IMR-90 (cell line): ENCODE results near the gene ARAP2. TPM values are rescaled to one million over a fixed set of nuclear protein-coding genes. Genes with fewer than 3 reads are reported as not detected.

ENCODE experiments used
- ATAC-seq: fragments of 200-7000 bp; cut with Tn5 transposase; 2 replicates; pipeline ENCODE4 v1.9.1; 2020; ENCODE audit warnings: low read depth, mild to moderate bottlenecking, moderate library complexity
- BruUV-seq: library from RNA; stranded (reverse); fragments of 400-500 nt; replicated peaks from 2 replicates; lab custom pipeline; 2021; lab: Mats Ljungman, UMichigan
- CTCF ChIA-PET: fragments of 300-600 bp; formaldehyde crosslinking; extraction: SDS; loops from one replicate; lab custom pipeline; 2021; ENCODE audit warnings: antibody characterized with exemption; lab: Yijun Ruan, JAX
- POLR2A ChIA-PET: fragments of 300-600 bp; sonication (Branson Sonifier 250); formaldehyde crosslinking; loops from one replicate; lab custom pipeline; 2022; ENCODE audit warnings: antibody characterized with exemption; ENCODE audit not compliant: unreplicated experiment; lab: Charles Lee
- DNase-seq: peaks from one replicate; pipeline ENCODE4 v3.0.0; 2013
- H2AFZ ChIP-seq: replicated peaks from 2 replicates; pipeline ENCODE3; 2013; ENCODE audit warnings: low read length, mild to moderate bottlenecking; ENCODE audit not compliant: poor library complexity
- H2AK5ac ChIP-seq: 2 replicates; pipeline ENCODE4 v1.6.1; 2013; ENCODE audit warnings: low read depth, low read length, inconsistent platforms
- H2AK9ac ChIP-seq: replicated peaks from 2 replicates; pipeline ENCODE3; 2013; ENCODE audit warnings: mild to moderate bottlenecking, low read depth, low read length, moderate library complexity; ENCODE audit not compliant: poor library complexity
- H2BK120ac ChIP-seq: 2 replicates; pipeline ENCODE4 v1.6.1; 2013; ENCODE audit warnings: low read depth, low read length, inconsistent platforms
- H2BK15ac ChIP-seq: 3 replicates; pipeline ENCODE4 v1.6.1; 2013; ENCODE audit warnings: low read depth, low read length, inconsistent platforms
- H2BK20ac ChIP-seq: 2 replicates; pipeline ENCODE4 v1.6.1; 2013; ENCODE audit warnings: low read depth, mild to moderate bottlenecking, inconsistent platforms, low read length, moderate library complexity
- H2BK5ac ChIP-seq: 2 replicates; pipeline ENCODE4 v1.6.1; 2013; ENCODE audit warnings: mild to moderate bottlenecking, low read depth, low read length, inconsistent platforms; ENCODE audit not compliant: poor library complexity, severe bottlenecking
- H3K14ac ChIP-seq: replicated peaks from 2 replicates; pipeline ENCODE4 v1.6.1; 2013; ENCODE audit warnings: low read depth, low read length, inconsistent platforms
- H3K18ac ChIP-seq: 2 replicates; pipeline ENCODE4 v1.6.1; 2013; ENCODE audit warnings: low read depth, low read length, control low read depth
- H3K23ac ChIP-seq: 2 replicates; pipeline ENCODE4 v1.6.1; 2013; ENCODE audit warnings: low read depth, low read length, inconsistent platforms
- H3K27ac ChIP-seq: 2 replicates; pipeline ENCODE4 v1.5.1; 2013; ENCODE audit warnings: mild to moderate bottlenecking, control low read depth, low read length; ENCODE audit not compliant: insufficient read depth
- H3K27me3 ChIP-seq: 2 replicates; pipeline ENCODE4 v1.6.1; 2013; ENCODE audit warnings: low read length; ENCODE audit not compliant: control insufficient read depth, insufficient read depth
- H3K36me3 ChIP-seq: 2 replicates; pipeline ENCODE4 v1.6.1; 2013; ENCODE audit warnings: low read length, mixed read lengths; ENCODE audit not compliant: control insufficient read depth, insufficient read depth
- H3K4ac ChIP-seq: 2 replicates; pipeline ENCODE4 v1.6.1; 2013; ENCODE audit warnings: low read depth, low read length, inconsistent platforms
- H3K4me1 ChIP-seq: 2 replicates; pipeline ENCODE4 v1.6.1; 2013; ENCODE audit warnings: low read length, mixed read lengths; ENCODE audit not compliant: control insufficient read depth, insufficient read depth
- H3K4me2 ChIP-seq: 2 replicates; pipeline ENCODE4 v1.6.1; 2013; ENCODE audit warnings: low read depth, mild to moderate bottlenecking, control low read depth, low read length, moderate library complexity
- H3K4me3 ChIP-seq: 2 replicates; pipeline ENCODE4 v1.5.1; 2013; ENCODE audit warnings: low read depth, mild to moderate bottlenecking, control low read depth, low read length, moderate library complexity; ENCODE audit not compliant: insufficient read depth
- H3K56ac ChIP-seq: 2 replicates; pipeline ENCODE4 v1.6.1; 2013; ENCODE audit warnings: low read length, inconsistent platforms; ENCODE audit not compliant: insufficient read depth; ENCODE audit errors: extremely low read depth
- H3K79me1 ChIP-seq, 2 experiments: 2 replicates each; pipeline ENCODE4 v1.6.1; 2013; ENCODE audit warnings: low read length in 2 of 2, inconsistent platforms in 1 of 2, low read depth in 1 of 2
- H3K9ac ChIP-seq: 2 replicates; pipeline ENCODE4 v1.6.1; 2013; ENCODE audit warnings: low read depth, low read length, control low read depth
- H3K9me1 ChIP-seq: 2 replicates; pipeline ENCODE4 v1.6.1; 2013; ENCODE audit warnings: low read length, inconsistent platforms; ENCODE audit not compliant: insufficient read depth
- H3K9me3 ChIP-seq: 2 replicates; pipeline ENCODE4 v1.6.1; 2013; ENCODE audit warnings: low read length; ENCODE audit not compliant: control insufficient read depth, insufficient read depth
- H4K20me1 ChIP-seq: 2 replicates; pipeline ENCODE4 v1.6.1; 2013; ENCODE audit warnings: low read length, inconsistent platforms; ENCODE audit not compliant: insufficient read depth
- H4K5ac ChIP-seq: 2 replicates; pipeline ENCODE4 v1.6.1; 2013; ENCODE audit warnings: mild to moderate bottlenecking, low read depth, low read length, control low read depth
- H4K8ac ChIP-seq, 2 experiments: 2 replicates each; pipeline ENCODE4 v1.6.1; 2013; ENCODE audit warnings: low read depth in 2 of 2, low read length in 2 of 2, control low read depth in 1 of 2, inconsistent platforms in 1 of 2
- H4K91ac ChIP-seq: 2 replicates; pipeline ENCODE4 v1.6.1; 2013; ENCODE audit warnings: low read depth, low read length, inconsistent platforms; ENCODE audit not compliant: insufficient read depth
- BHLHE40 ChIP-seq: fragments of 150-350 bp; IDR thresholded peaks from 2 replicates; pipeline ENCODE4 v1.6.1; 2016; ENCODE audit warnings: mild to moderate bottlenecking, low read depth, low read length
- CEBPB ChIP-seq: IDR thresholded peaks from 2 replicates; pipeline ENCODE4 v1.6.1; 2012; ENCODE audit warnings: low read depth, low read length, improper control_type of control experiment
- CHD1 ChIP-seq: IDR thresholded peaks from 2 replicates; pipeline ENCODE4 v1.6.1; 2012; ENCODE audit warnings: low read depth, low read length, improper control_type of control experiment
- CTCF ChIP-seq: conservative IDR thresholded peaks from 2 replicates; pipeline ENCODE4 v1.5.1; 2012; ENCODE audit warnings: mild to moderate bottlenecking, low read depth, low read length, improper control_type of control experiment
- FOS ChIP-seq: fragments of 150-350 bp; IDR thresholded peaks from 2 replicates; pipeline ENCODE4 v1.6.1; 2016; ENCODE audit warnings: low read depth, low read length
- MAFK ChIP-seq: IDR thresholded peaks from 2 replicates; pipeline ENCODE4 v1.6.1; 2012; ENCODE audit warnings: low read depth, low read length, improper control_type of control experiment
- MAZ ChIP-seq: IDR thresholded peaks from 2 replicates; pipeline ENCODE4 v1.6.1; 2012; ENCODE audit warnings: low read depth, mild to moderate bottlenecking, low read length, improper control_type of control experiment, moderate library complexity, borderline replicate concordance
- MXI1 ChIP-seq: IDR thresholded peaks from 2 replicates; pipeline ENCODE4 v1.6.1; 2012; ENCODE audit warnings: low read depth, mild to moderate bottlenecking, low read length, moderate library complexity, borderline replicate concordance
- NFE2L2 ChIP-seq: fragments of 150-350 bp; IDR thresholded peaks from 2 replicates; pipeline ENCODE4 v1.6.1; 2016; ENCODE audit warnings: low read depth, mild to moderate bottlenecking, low read length
- POLR2A ChIP-seq: IDR thresholded peaks from 2 replicates; pipeline ENCODE4 v1.6.1; 2012; ENCODE audit warnings: mild to moderate bottlenecking, low read depth, low read length
- RCOR1 ChIP-seq: IDR thresholded peaks from 2 replicates; pipeline ENCODE4 v1.6.1; 2012; ENCODE audit warnings: mild to moderate bottlenecking, low read length, improper control_type of control experiment; ENCODE audit not compliant: insufficient replicate concordance
- RFX5 ChIP-seq: IDR thresholded peaks from 2 replicates; pipeline ENCODE4 v1.8.0; 2012; ENCODE audit warnings: low read depth, mild to moderate bottlenecking, low read length, moderate library complexity
- USF2 ChIP-seq: fragments of 150-350 bp; IDR thresholded peaks from 2 replicates; pipeline ENCODE4 v1.6.1; 2017; ENCODE audit warnings: mild to moderate bottlenecking, antibody characterized with exemption, low read length, low read depth
- WGBS, 2 experiments: methylation state at CpG; one replicate each; pipeline versions ENCODE4 v1.1.5 to v1.1.7; 2013; ENCODE audit warnings: missing lambda C conversion rate in 2 of 2; ENCODE audit not compliant: insufficient read length in 1 of 2; ENCODE audit errors: extremely low coverage in 2 of 2; 5-methylcytosine and 5-hydroxymethylcytosine counted together
- dilution Hi-C: fragments of 300-500 bp; cut with HindIII; formaldehyde crosslinking; loops from one replicate; pipeline ENCODE4 v1.14.3; 2018; ENCODE audit warnings: low sequenced_read_pairs; ENCODE audit not compliant: unreplicated experiment
- in situ Hi-C: fragments of 300-500 bp; cut with MboI; formaldehyde crosslinking; loops from 3 replicates; pipeline ENCODE4 v1.14.3; 2019; ENCODE audit warnings: low sequenced_read_pairs, inconsistent platforms, mixed read lengths
- intact Hi-C: fragments of 100-400 bp; cut with micrococcal nuclease; formaldehyde crosslinking; loops from 2 replicates; pipeline ENCODE4 v1.10.0; 2022
- polyA plus RNA-seq, 3 experiments: library from polyadenylated mRNA; depleted of rRNA; stranded (reverse); fragments of >200 nt; gene quantifications; 2 replicates each; pipeline ENCODE4 v1.2.3, GENCODE V29; 2012; ENCODE audit warnings: low replicate concordance in 1 of 3
- total RNA-seq: library from RNA; depleted of rRNA; stranded (reverse); fragments of >200 nt; gene quantifications from 2 replicates; pipeline ENCODE4 v1.2.3, GENCODE V29; 2012

ARAP2 gene
- total and polyA plus RNA-seq, 2 of the 4 experiments (the other 2 are of a cell fraction), result 0.32 to 1.8 TPM

- TF ChIP-seq RFX5 (no peak), FOS (no peak), USF2 (no peak), CEBPB (no peak), MAZ (no peak), MAFK (no peak), POLR2A (no peak), CTCF (no peak), RCOR1 (no peak), CHD1 (no peak), BHLHE40 (no peak), NFE2L2 (no peak), MXI1 (no peak)
- H2BK20ac ChIP-seq, result no peak overlapping the region
- no peak overlapping the region for H2AK5ac ChIP-seq
- H3K18ac ChIP-seq, result no peak overlapping the region
- no peak overlapping the region for H3K4me2 ChIP-seq
- no peak overlapping the region for H2BK5ac ChIP-seq
- no peak overlapping the region for H2AK9ac ChIP-seq
- no peak overlapping the region for H4K5ac ChIP-seq
- dilution Hi-C loops, result no loop called here
- no peak overlapping the region for H2AFZ ChIP-seq
- intact Hi-C loops, result no loop called here
- H3K4me3 ChIP-seq, result no peak overlapping the region
- no peaks in the 10 kb centered on the region for H4K20me1 ChIP-seq
- no peaks in the 10 kb centered on the region for H3K9me3 ChIP-seq
- H3K23ac ChIP-seq, result no peak overlapping the region
- WGBS, 2 experiments, result no CpG with 5 or more reads among the region's 3 CpGs
- no peak overlapping the region for H3K9ac ChIP-seq
- no peak overlapping the region for H2BK15ac ChIP-seq
- in situ Hi-C loops, result no loop called here
- no peak overlapping the region for H3K4ac ChIP-seq
- H3K14ac ChIP-seq, result no peak overlapping the region
- H4K91ac ChIP-seq, result no peak overlapping the region
- H3K4me1 ChIP-seq, result no peaks in the 10 kb centered on the region
- H3K27ac ChIP-seq, result no peak overlapping the region
- ChIA-PET CTCF (interaction anchor here (0.7 kb wide), 1 partner anchor 388 kb away, joined by 3 read pairs; no protein-coding TSS in a partner anchor), POLR2A (no interaction called here)
- no peak overlapping the region for H4K8ac ChIP-seq
- no TSS peak for BruUV-seq
- no peaks in the 10 kb centered on the region for H3K79me1 ChIP-seq
- no peak overlapping the region for H3K56ac ChIP-seq
- H3K36me3 ChIP-seq, result no peaks in the 10 kb centered on the region
- no peaks in the 10 kb centered on the region for H3K27me3 ChIP-seq
- ATAC-seq, result no peak
- no peak for DNase-seq
- H3K9me1 ChIP-seq, result no peaks in the 10 kb centered on the region
- H2BK120ac ChIP-seq, result no peak overlapping the region
Measured at GRCh38 chr4:36206012-36206411, 38.3 kb downstream of the ARAP2 start.
